PC-3 (cell line): ENCODE measurements around the gene PDE3B.

Experiments used
- CTCF ChIP-seq: fragments of 300-600 bp; sonication (generic); conservative IDR thresholded peaks from 2 replicates; pipeline ENCODE4 v1.5.1; 2017; ENCODE audit warnings: antibody characterized with exemption, low read depth, mild to moderate bottlenecking, low read length
- EZH2 ChIP-seq: fragments of 300-600 bp; sonication (generic); IDR thresholded peaks from one replicate; pipeline ENCODE4 v1.6.1; 2017; ENCODE audit warnings: antibody characterized with exemption, mild to moderate bottlenecking, low read length; ENCODE audit not compliant: unreplicated experiment
- EZH2phosphoT487 ChIP-seq: fragments of 300-600 bp; sonication (generic); IDR thresholded peaks from 2 replicates; pipeline ENCODE4 v1.6.1; 2018; ENCODE audit warnings: mild to moderate bottlenecking, antibody characterized with exemption, low read length, borderline replicate concordance

- TF ChIP-seq CTCF (no peak), EZH2 (no peak), EZH2phosphoT487 (no peak)
Observed at GRCh38 chr11:14819596-14819995, 176.0 kb downstream of the PDE3B start.
